Body of pancreas (tissue), 4 donors: ENCODE measurements around the gene HACD2.

Experiments
- CTCF ChIP-seq, 7 experiments: fragments of 450-650 bp in 4 of 7; fragments of 200-600 bp in 3 of 7; sonication (generic) in 3 of 7; IDR thresholded peaks; one replicate each; pipeline ENCODE4 v1.5.1; 2016 to 2019; ENCODE audit warnings: antibody characterized with exemption in 7 of 7
- POLR2A ChIP-seq, 3 donors: fragments of 450-650 bp; IDR thresholded peaks; one replicate each; pipeline ENCODE4 v1.6.1; 2016; ENCODE audit warnings: antibody characterized with exemption in 3 of 3, mild to moderate bottlenecking in 2 of 3

- no peak for TF ChIP-seq CTCF (IDR thresholded peaks at IDR 0.05)
- TF ChIP-seq POLR2A (IDR thresholded peaks at IDR 0.05), result no peak
These were observed 140.8 kb downstream of the HACD2 start for GRCh38 chr3:123444023-123444422.
